Lower lobe of right lung (tissue), 2 donors: ENCODE data around the gene CD82. TPM values are rescaled to one million over a fixed set of nuclear protein-coding genes. Genes with fewer than 3 reads are reported as not detected.
"Not testable (repeated sequence)": the region's sequence is repeated elsewhere in the genome, so short reads cannot be mapped to it uniquely, and the experiment has no call there.

Experiments used
- ATAC-seq, 2 donors: fragments of 200-7000 bp; cut with Tn5 transposase; one replicate each; pipeline ENCODE4 v1.9.1; 2020 to 2022; ENCODE audit warnings: mild to moderate bottlenecking in 2 of 2, moderate library complexity in 2 of 2
- DNase-seq: peaks from one replicate; pipeline ENCODE4 v3.0.0-alpha.2; 2020
- H3K27ac ChIP-seq: fragments of 200-600 bp; one replicate; pipeline ENCODE4 v1.8.0; 2022
- H3K27me3 ChIP-seq: fragments of 200-600 bp; one replicate; pipeline ENCODE4 v1.8.0; 2022; ENCODE audit warnings: low read depth
- H3K36me3 ChIP-seq: fragments of 200-600 bp; one replicate; pipeline ENCODE4 v1.8.0; 2022; ENCODE audit warnings: mild to moderate bottlenecking
- H3K4me1 ChIP-seq: fragments of 200-600 bp; one replicate; pipeline ENCODE4 v1.8.0; 2022
- H3K4me3 ChIP-seq: fragments of 200-600 bp; one replicate; pipeline ENCODE4 v1.8.0; 2022; ENCODE audit warnings: mild to moderate bottlenecking
- H3K9me3 ChIP-seq: fragments of 200-600 bp; one replicate; pipeline ENCODE4 v1.8.0; 2022
- intact Hi-C: fragments of 100-400 bp; cut with DNase I; formaldehyde crosslinking; loops from one replicate; pipeline ENCODE4 v1.11.0; 2022
- total RNA-seq: library from RNA; stranded (reverse); fragmentation: NEBNext Ultra II Directional; extraction: Animal tissue kit (Norgen Biotek cat#: 25700); gene quantifications from one replicate; pipeline ENCODE4 v1.2.1, GENCODE V29; 2021
- TF ChIP-seq, protein P1 (sequence below): fragments of 200-600 bp; IDR thresholded peaks from one replicate; pipeline ENCODE4 v1.8.0; 2022; ENCODE audit warnings: antibody characterized with exemption, mild to moderate bottlenecking
- donor health status: DM: no; HTN: yes; CAD: no; lungs with severe emphysema.

The CD82 gene
- total RNA-seq, 1 donor from 2014 or later, result 129 TPM

DNA sequence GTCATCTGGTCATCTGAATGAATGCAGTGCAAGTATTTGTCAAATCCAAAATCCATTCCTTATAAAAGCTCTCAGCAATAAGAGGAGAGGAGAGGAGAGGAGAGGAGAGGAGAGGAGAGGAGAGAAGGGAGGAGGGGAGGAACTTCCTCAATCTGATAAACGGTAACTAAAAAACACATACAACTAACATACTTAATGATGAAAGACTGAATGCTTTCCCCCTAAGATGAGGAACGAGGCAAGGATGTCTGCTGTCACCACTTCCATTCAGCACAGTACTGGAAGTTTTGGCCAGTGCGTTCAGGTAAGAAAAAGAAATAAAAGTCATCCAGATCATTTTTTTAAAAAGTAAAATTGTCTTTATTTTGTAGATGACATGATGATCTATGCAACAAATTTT, 80.4 kb downstream of the CD82 start:
- no peak for ATAC-seq
- H3K36me3 ChIP-seq, result no peaks in the 10 kb centered on the region
- DNase-seq, result no peak
- TF ChIP-seq, protein P1, sequence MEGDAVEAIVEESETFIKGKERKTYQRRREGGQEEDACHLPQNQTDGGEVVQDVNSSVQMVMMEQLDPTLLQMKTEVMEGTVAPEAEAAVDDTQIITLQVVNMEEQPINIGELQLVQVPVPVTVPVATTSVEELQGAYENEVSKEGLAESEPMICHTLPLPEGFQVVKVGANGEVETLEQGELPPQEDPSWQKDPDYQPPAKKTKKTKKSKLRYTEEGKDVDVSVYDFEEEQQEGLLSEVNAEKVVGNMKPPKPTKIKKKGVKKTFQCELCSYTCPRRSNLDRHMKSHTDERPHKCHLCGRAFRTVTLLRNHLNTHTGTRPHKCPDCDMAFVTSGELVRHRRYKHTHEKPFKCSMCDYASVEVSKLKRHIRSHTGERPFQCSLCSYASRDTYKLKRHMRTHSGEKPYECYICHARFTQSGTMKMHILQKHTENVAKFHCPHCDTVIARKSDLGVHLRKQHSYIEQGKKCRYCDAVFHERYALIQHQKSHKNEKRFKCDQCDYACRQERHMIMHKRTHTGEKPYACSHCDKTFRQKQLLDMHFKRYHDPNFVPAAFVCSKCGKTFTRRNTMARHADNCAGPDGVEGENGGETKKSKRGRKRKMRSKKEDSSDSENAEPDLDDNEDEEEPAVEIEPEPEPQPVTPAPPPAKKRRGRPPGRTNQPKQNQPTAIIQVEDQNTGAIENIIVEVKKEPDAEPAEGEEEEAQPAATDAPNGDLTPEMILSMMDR, result no peak
- no peak overlapping the region for H3K27ac ChIP-seq
- intact Hi-C loops, result no loop called here
- H3K4me3 ChIP-seq, result no peak overlapping the region
- no peaks in the 10 kb centered on the region for H3K4me1 ChIP-seq
- H3K27me3 ChIP-seq, result no peaks in the 10 kb centered on the region
- peaks cover 23% of the 10 kb centered on the region for H3K9me3 ChIP-seq

DNA sequence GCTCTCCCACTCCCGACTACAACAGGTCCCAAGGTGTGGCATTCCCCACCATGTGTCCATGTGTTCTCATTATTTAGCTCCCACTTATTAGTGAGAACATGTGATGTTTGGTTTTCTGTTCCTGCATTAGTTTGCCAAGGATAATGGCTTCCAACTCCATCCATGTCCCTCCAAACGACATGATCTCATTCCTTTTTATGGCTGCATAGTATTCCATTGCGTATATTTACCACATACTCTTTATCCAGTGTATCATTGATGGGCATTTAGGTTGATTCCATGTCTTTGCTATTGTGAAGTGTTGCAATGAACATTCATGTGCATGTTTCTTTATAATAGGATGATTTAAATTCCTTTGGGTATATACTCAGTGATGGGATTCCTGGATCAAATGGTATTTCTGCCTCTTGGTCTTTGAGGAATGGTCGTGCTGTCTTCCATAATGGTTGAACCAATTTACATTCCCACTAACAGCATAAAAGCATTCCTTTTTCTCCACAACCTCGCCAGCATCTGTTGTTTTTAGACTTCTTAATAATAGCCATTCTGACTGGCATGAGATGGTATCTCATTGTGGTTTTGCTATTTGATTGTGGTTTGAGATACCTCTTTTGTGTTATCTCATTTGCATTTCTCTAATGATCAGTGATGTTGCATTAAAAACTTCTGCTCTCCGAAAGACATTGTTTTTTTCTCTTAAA, 81.9 kb downstream of the CD82 start:
- intact Hi-C loops, H3K36me3 ChIP-seq, H3K27me3 ChIP-seq: not testable (repeated sequence)

DNA sequence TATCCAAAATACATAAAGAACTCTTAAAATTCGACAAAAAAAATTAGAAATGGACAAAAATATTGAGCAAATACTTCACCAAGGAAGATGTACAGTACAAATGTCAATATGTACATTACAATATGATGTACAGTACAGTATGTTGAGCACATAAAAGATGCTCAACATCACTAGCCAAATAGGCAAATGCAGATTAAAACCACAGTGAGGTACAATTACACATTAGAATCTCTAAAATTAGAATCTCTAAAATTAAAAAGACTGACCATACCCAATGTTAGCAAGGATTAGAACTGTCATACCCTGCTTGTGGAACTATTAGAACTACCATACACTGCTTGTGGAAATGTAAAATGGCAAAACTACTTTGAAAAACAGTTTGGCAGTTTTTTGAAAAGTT, 82.6 kb downstream of the CD82 start:
- no peak for DNase-seq

More for the DNA sequence above, 81.9 kb downstream of the CD82 start:
- H3K4me1 ChIP-seq, ATAC-seq, DNase-seq, H3K4me3 ChIP-seq, H3K27ac ChIP-seq: not testable (repeated sequence)
- peaks cover 20% of the 10 kb centered on the region for H3K9me3 ChIP-seq

DNA sequence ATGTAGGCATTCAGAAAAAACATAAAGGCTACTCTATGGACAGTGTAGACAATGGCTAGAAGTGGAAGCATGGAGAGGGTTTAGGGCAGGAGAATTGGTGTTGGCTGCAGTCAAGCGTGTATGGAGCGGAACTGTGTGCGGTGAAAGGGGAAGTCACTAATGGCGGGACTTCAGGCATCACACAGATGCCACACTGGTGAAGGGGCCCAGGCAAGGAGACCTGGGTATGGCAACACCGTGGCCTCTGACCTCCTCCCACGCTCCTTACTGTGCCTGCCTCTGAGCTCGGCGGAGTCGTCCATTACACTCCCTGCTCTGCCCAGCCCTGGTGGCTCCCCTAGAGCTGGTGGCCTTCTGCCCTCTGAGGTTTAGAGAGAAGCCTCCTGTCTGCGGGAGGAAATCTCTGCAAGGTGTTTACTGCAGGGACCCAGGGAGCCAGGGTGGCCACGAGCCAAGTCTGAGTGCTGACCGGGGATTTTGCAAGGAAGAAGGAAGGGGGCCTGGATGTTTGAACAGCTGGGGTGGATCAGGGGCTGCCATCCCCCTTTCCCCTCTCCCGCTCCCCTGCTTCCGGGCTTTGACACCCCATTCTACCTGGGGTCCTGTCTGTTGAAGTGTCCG, 86.2 kb downstream of the CD82 start:
- H3K36me3 ChIP-seq, result no peaks in the 10 kb centered on the region
- H3K9me3 ChIP-seq, result no peaks in the 10 kb centered on the region
- intact Hi-C loops, result no loop called here
- H3K27ac ChIP-seq, result no peak overlapping the region
- ATAC-seq (no peak), DNase-seq (no peak)
- no peaks in the 10 kb centered on the region for H3K4me1 ChIP-seq
- H3K4me3 ChIP-seq, result no peak overlapping the region
- TF ChIP-seq, protein P1, result no peak
- no peaks in the 10 kb centered on the region for H3K27me3 ChIP-seq

More for the DNA sequence above, 82.6 kb downstream of the CD82 start:
- H3K27me3 ChIP-seq, result no peaks in the 10 kb centered on the region
- no peak overlapping the region for H3K27ac ChIP-seq
- intact Hi-C loops, result no loop called here
- no peak for ATAC-seq
- no peak overlapping the region for H3K4me3 ChIP-seq
- peaks cover 13% of the 10 kb centered on the region for H3K9me3 ChIP-seq
- TF ChIP-seq, protein P1, result no peak
- H3K4me1 ChIP-seq, result no peaks in the 10 kb centered on the region
- H3K36me3 ChIP-seq, result no peaks in the 10 kb centered on the region

DNA sequence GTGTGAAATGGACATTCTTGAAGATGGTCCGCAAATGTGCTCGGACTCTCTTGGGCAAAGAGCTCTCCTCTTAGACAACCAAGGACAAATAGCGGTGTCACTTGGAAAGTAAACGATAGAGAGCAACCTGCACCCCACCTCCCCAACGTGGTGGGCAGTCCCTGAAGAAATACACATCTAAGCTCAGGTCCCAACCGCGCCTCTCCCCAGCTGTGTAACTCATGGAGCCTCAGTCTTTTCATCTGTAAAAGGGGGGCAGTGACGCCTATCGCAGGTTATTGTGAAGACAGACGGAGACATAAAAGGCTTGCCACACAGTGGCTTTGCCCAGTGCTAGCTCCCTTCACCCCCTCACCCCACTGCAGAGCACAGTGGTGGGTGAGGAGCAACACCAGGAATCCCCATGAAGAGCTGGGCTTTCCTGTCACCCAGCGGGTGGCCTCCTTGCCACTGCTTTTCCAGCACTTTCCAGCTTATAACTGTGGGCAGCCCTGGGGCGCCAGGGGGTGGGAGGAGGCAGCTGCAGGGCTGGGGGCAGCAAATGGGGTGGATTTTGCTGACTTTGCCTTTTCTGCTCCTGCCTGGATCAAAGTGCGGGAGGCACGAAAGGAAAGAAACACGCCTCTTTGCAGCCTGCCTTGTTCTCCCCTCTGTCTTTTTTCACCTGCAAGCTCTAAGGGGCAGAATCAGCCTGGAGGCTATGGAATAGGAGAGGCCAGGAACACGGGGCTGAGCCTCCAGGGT, 87.6 kb downstream of the CD82 start:
- no peaks in the 10 kb centered on the region for H3K36me3 ChIP-seq
- no peaks in the 10 kb centered on the region for H3K4me1 ChIP-seq
- no peak for ATAC-seq
- no peaks in the 10 kb centered on the region for H3K27me3 ChIP-seq
- TF ChIP-seq, protein P1, result no peak
- DNase-seq, result no peak
- intact Hi-C loops, result no loop called here
- no peaks in the 10 kb centered on the region for H3K9me3 ChIP-seq
- no peak overlapping the region for H3K4me3 ChIP-seq
- H3K27ac ChIP-seq, result no peak overlapping the region

DNA sequence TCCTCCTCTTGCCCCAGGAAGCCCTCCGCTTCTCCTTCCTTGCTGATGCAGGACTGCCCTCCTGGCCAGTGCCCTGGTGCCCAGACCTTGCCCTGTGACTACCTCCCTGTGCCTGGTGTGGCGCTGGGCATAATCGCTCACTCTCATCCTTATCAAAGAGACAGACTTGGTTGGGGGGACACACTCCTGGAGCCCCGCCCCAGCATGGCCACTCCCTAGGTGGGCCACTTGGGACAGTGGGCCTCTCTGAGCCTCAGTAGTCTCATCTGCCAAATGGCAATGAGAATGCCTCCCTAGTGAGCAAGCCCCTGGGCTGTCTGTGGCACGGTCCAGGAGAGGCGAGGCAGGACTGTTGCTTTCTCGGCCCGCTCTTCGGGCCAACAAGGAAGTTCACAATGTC, 88.6 kb downstream of the CD82 start:
- DNase-seq (no peak), ATAC-seq (no peak)
- TF ChIP-seq, protein P1, result no peak
- no peak overlapping the region for H3K27ac ChIP-seq
- no peak overlapping the region for H3K4me3 ChIP-seq
- intact Hi-C loops, result no loop called here
- H3K27me3 ChIP-seq, result no peaks in the 10 kb centered on the region
- H3K4me1 ChIP-seq, result no peaks in the 10 kb centered on the region
- no peaks in the 10 kb centered on the region for H3K9me3 ChIP-seq
- no peaks in the 10 kb centered on the region for H3K36me3 ChIP-seq
